SK-N-MC (cell line): Measurements from ENCODE around the gene ETFRF1.

Source experiments
- EZH2 ChIP-seq: fragments of 200-600 bp; sonication (generic); IDR thresholded peaks from one replicate; pipeline ENCODE4 v1.6.1; 2017; ENCODE audit warnings: antibody characterized with exemption
- POLR2AphosphoS5 ChIP-seq: IDR thresholded peaks from 2 replicates; pipeline ENCODE4 v1.6.1; 2012; ENCODE audit warnings: mild to moderate bottlenecking, low read depth, low read length, borderline replicate concordance

DNA sequence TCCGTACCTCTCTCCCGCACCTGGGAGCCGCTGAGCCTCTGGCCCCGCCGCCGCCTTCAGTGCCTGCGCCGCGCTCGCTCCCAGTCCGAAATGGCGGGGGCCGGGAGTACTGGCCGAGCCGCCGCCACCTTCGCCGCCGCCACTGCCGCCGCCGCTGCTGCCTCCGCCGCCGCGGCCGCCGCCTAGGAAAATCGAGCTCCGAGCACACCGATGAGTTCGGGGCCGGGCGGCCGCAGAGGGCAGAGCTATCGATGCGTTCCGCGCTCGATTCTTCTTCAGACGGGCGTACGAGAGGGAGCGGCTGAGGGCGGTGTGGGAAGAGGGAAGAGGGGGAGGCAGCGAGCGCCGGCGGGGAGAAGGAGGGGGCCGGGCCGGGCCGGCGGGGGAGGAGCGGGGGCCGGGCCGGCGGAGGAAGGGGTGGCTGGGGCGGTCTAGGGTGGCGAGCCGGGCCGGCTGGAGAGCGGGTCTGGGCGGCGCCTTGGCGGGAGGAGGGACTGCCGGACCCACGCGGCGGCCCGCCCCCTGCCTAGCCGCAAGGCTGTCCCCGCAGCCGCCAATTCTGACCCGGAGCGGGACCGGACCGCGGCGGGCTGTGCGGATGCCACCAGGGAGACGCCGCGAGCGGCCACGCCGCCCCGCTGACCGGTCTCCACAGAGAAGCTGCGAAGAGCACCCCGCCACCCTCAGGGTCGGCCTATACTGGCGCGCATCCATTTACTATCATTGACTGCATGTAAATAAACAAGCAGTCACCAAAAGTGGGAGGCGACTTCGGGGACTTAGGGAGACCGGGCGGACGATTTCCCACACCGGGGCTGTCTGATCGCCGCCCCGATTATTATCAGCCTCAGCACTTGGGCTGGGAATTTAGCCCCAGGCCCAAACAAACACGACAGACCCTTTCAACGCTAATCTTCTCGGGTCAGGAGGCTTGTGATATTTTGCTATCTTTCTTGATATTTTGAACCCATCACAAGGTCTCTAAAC lies 56.0 kb downstream of the ETFRF1 start, which contains the start of gene KRAS:
- TF ChIP-seq EZH2 = no peak
- peak; percentile 60 for TF ChIP-seq POLR2AphosphoS5
